ENCODE measurements around the gene PABPC1L.

The PABPC1L gene

GRCh38 chr20:44910690-44911262 lies 916 bp downstream of the PABPC1L start:
- DNase-seq, result no peak
- Mint-ChIP-seq H3K4me1 (peaks cover 34% of the 10 kb centered on the region), H3K27me3 (ENCODE audit: low read depth, poor library complexity) (no peaks in the 10 kb centered on the region), H3K36me3 (ENCODE audit: low read depth) (peaks cover 35% of the 10 kb centered on the region), H3K4me3 (peak overlapping the region; percentile 87), H3K9me3 (no peaks in the 10 kb centered on the region), H3K27ac (no peak overlapping the region)
- no peak for TF ChIP-seq CTCF (IDR thresholded peaks at IDR 0.05)

- DNase-seq, result peak; percentile 81
- H3K4me1 Mint-ChIP-seq, result peaks cover 34% of the 10 kb centered on the region
- no peak overlapping the region for H3K27ac Mint-ChIP-seq
- H3K4me3 Mint-ChIP-seq, result peak overlapping the region; percentile 87
- H3K9me3 Mint-ChIP-seq, result no peaks in the 10 kb centered on the region
- H3K36me3 Mint-ChIP-seq (ENCODE audit: low read depth), result peaks cover 33% of the 10 kb centered on the region
- no peaks in the 10 kb centered on the region for H3K27me3 Mint-ChIP-seq (ENCODE audit: low read depth, poor library complexity)
- peak; percentile 56 for TF ChIP-seq CTCF (IDR thresholded peaks at IDR 0.05)
These were observed 1.5 kb downstream of the PABPC1L start for GRCh38 chr20:44911264-44911921.

- Mint-ChIP-seq H3K4me3 (peak overlapping the region; percentile 87), H3K27me3 (ENCODE audit: low read depth, poor library complexity) (no peaks in the 10 kb centered on the region), H3K4me1 (peaks cover 34% of the 10 kb centered on the region), H3K9me3 (no peaks in the 10 kb centered on the region), H3K27ac (no peak overlapping the region), H3K36me3 (ENCODE audit: low read depth) (peaks cover 39% of the 10 kb centered on the region)
- no peak for DNase-seq
- no peak for TF ChIP-seq CTCF (IDR thresholded peaks at IDR 0.05)
These were observed 2.3 kb downstream of the PABPC1L start for GRCh38 chr20:44912189-44912588.

- TF ChIP-seq CTCF (IDR thresholded peaks at IDR 0.05), result no peak
- no peaks in the 10 kb centered on the region for H3K9me3 Mint-ChIP-seq
- no peak overlapping the region for H3K27ac Mint-ChIP-seq
- H3K36me3 Mint-ChIP-seq (ENCODE audit: low read depth), result peaks cover 43% of the 10 kb centered on the region
- H3K27me3 Mint-ChIP-seq (ENCODE audit: low read depth, poor library complexity), result no peaks in the 10 kb centered on the region
- no peak overlapping the region for H3K4me3 Mint-ChIP-seq
- DNase-seq, result no peak
- H3K4me1 Mint-ChIP-seq, result peaks cover 23% of the 10 kb centered on the region
These were observed 5.1 kb downstream of the PABPC1L start for GRCh38 chr20:44914924-44915323.

- Mint-ChIP-seq H3K27me3 (ENCODE audit: low read depth, poor library complexity) (no peaks in the 10 kb centered on the region), H3K9me3 (no peaks in the 10 kb centered on the region), H3K27ac (no peak overlapping the region), H3K4me3 (no peak overlapping the region), H3K36me3 (ENCODE audit: low read depth) (peaks cover 43% of the 10 kb centered on the region), H3K4me1 (peaks cover 10% of the 10 kb centered on the region)
- TF ChIP-seq CTCF (IDR thresholded peaks at IDR 0.05), result no peak
- DNase-seq, result no peak
These were observed 6.7 kb downstream of the PABPC1L start for GRCh38 chr20:44916586-44916985.

DNA sequence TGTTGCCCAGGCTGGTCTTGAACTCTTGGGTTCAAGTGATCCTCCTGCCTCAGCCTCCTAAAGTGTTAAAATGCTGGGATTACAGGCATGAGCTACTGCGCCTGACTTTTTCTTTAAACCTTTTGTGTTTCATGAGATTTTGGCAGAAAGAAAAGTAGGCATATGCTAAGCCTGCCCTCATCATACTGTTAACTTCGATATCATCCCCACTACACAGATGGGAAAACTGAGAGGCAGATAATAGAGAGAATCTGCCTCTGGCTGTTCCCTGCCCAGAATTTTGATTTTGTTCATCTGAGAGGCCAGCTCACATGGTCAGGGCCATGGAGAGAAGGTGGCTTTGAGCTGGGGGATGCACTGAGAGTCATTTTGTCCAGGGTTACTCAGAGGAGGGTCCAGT lies 7.5 kb downstream of the PABPC1L start:
- H3K27ac Mint-ChIP-seq, result no peak overlapping the region
- no peak for DNase-seq
- no peaks in the 10 kb centered on the region for H3K9me3 Mint-ChIP-seq
- H3K4me3 Mint-ChIP-seq, result no peak overlapping the region
- no peak for TF ChIP-seq CTCF (IDR thresholded peaks at IDR 0.05)
- peaks cover 41% of the 10 kb centered on the region for H3K36me3 Mint-ChIP-seq (ENCODE audit: low read depth)
- H3K4me1 Mint-ChIP-seq, result peaks cover 3% of the 10 kb centered on the region
- H3K27me3 Mint-ChIP-seq (ENCODE audit: low read depth, poor library complexity), result no peaks in the 10 kb centered on the region
